DOHH2 (cell line): Measurements from ENCODE around the gene APOBEC3A.
A peak's percentile ranks its signal among the peaks of the same experiment; 100 is the strongest.

Experiments used
- H3F3A ChIP-seq: fragments of 200-600 bp; sonication (generic), shearing (Covaris generic); 2 replicates; pipeline ENCODE4 v1.6.0; 2016; ENCODE audit warnings: antibody characterized with exemption, mild to moderate bottlenecking; ENCODE audit not compliant: control insufficient read depth, insufficient read depth
- H3K27ac ChIP-seq: fragments of 200-600 bp; sonication (generic); 2 replicates; pipeline ENCODE4 v1.5.1; 2014; ENCODE audit warnings: low read depth, mild to moderate bottlenecking, low read length, moderate library complexity
- H3K27me3 ChIP-seq: fragments of 200-600 bp; sonication (generic); 2 replicates; pipeline ENCODE4 v1.6.1; 2014; ENCODE audit warnings: mild to moderate bottlenecking, low read length, mixed read lengths; ENCODE audit not compliant: control insufficient read depth
- H3K36me3 ChIP-seq: fragments of 200-600 bp; sonication (generic); 2 replicates; pipeline ENCODE4 v1.6.1; 2014; ENCODE audit warnings: mild to moderate bottlenecking, low read length, moderate library complexity, mixed read lengths; ENCODE audit not compliant: control insufficient read depth
- H3K4me1 ChIP-seq: fragments of 200-600 bp; sonication (generic); 2 replicates; pipeline ENCODE4 v1.6.1; 2014; ENCODE audit warnings: mild to moderate bottlenecking, low read length, mixed read lengths; ENCODE audit not compliant: control insufficient read depth
- H3K4me2 ChIP-seq: fragments of 200-600 bp; sonication (generic); 2 replicates; pipeline ENCODE4 v1.6.0; 2014; ENCODE audit warnings: mild to moderate bottlenecking, low read length, moderate library complexity
- H3K4me3 ChIP-seq: fragments of 200-600 bp; sonication (generic); 2 replicates; pipeline ENCODE4 v1.5.1; 2014; ENCODE audit warnings: mild to moderate bottlenecking, low read length, mixed read lengths
- H3K79me2 ChIP-seq: fragments of 200-600 bp; sonication (generic); 2 replicates; pipeline ENCODE4 v1.6.1; 2014; ENCODE audit warnings: mild to moderate bottlenecking, low read length, mixed read lengths; ENCODE audit not compliant: control insufficient read depth
- H3K9me2 ChIP-seq: fragments of 200-600 bp; sonication (generic); replicated peaks from 2 replicates; pipeline ENCODE4 v1.6.1; 2014; ENCODE audit warnings: mild to moderate bottlenecking, low read length, mixed read lengths; ENCODE audit not compliant: control insufficient read depth
- H3K9me3 ChIP-seq: fragments of 200-600 bp; sonication (generic); 2 replicates; pipeline ENCODE4 v1.6.1; 2014; ENCODE audit warnings: antibody characterized with exemption, low read length, mixed read lengths; ENCODE audit not compliant: control insufficient read depth, insufficient read depth
- H4K20me1 ChIP-seq: fragments of 200-600 bp; sonication (generic); 2 replicates; pipeline ENCODE4 v1.6.0; 2014; ENCODE audit warnings: low read depth, mild to moderate bottlenecking, antibody characterized with exemption, low read length, moderate library complexity; ENCODE audit not compliant: control insufficient read depth, insufficient read depth
- EZH2phosphoT487 ChIP-seq: fragments of 200-600 bp; sonication (generic); IDR thresholded peaks from 2 replicates; pipeline ENCODE4 v1.6.1; 2017; ENCODE audit warnings: borderline replicate concordance, mild to moderate bottlenecking, antibody characterized with exemption, low read length, moderate library complexity, mixed read lengths
- TF ChIP-seq, protein P1 (sequence below): fragments of 200-600 bp; sonication (generic); IDR thresholded peaks from one replicate; pipeline ENCODE4 v1.5.1; 2014; ENCODE audit warnings: antibody characterized with exemption, mild to moderate bottlenecking, low read depth, low read length; ENCODE audit not compliant: poor library complexity, severe bottlenecking

APOBEC3A gene

DNA sequence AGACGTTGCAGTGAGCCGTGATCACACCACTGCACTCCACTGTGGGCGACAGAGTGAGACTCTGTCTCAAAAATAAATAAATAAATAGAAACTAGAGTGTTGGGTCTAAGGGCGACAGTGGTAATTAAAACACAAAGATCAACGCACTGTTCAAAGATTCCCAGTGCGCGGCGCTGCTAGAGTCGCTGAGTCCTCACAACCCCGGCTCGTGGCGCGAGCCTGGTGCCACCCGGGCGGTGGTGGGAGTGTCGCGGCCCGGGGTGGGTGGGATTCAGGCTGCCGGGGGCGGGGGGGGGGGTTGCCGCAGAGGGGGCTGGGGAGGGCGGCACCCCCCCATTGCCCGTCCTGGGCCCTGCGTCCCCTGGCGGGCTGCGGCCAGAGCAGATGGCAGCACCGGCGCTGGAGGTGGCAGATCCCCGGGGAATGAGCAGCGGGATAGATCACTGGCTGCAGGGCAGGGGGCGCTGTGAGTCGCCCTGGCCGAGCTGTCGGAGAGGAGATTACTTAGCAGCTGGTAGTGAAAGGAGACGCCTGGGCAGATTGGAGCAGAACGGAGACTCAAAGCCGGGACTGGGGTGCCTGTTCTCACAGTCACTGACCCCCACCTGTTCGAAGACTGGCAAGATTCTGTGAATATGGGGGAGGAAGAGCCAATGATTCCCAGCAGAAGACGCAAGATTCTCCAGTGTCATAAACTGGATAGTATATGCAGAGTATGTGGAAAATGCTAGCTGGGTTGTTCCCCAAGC is 30.2 kb upstream of the APOBEC3A start:
- no peaks in the 10 kb centered on the region for H3F3A ChIP-seq
- no peaks in the 10 kb centered on the region for H3K9me2 ChIP-seq
- H3K79me2 ChIP-seq, result no peaks in the 10 kb centered on the region
- TF ChIP-seq EZH2phosphoT487, result no peak
- TF ChIP-seq, protein P1, sequence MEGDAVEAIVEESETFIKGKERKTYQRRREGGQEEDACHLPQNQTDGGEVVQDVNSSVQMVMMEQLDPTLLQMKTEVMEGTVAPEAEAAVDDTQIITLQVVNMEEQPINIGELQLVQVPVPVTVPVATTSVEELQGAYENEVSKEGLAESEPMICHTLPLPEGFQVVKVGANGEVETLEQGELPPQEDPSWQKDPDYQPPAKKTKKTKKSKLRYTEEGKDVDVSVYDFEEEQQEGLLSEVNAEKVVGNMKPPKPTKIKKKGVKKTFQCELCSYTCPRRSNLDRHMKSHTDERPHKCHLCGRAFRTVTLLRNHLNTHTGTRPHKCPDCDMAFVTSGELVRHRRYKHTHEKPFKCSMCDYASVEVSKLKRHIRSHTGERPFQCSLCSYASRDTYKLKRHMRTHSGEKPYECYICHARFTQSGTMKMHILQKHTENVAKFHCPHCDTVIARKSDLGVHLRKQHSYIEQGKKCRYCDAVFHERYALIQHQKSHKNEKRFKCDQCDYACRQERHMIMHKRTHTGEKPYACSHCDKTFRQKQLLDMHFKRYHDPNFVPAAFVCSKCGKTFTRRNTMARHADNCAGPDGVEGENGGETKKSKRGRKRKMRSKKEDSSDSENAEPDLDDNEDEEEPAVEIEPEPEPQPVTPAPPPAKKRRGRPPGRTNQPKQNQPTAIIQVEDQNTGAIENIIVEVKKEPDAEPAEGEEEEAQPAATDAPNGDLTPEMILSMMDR, result peak; percentile 27
- no peak overlapping the region for H3K27ac ChIP-seq
- peaks cover 10% of the 10 kb centered on the region; the same call in 1 of the 2 replicates for H3K27me3 ChIP-seq
- H3K9me3 ChIP-seq, result no peaks in the 10 kb centered on the region
- H3K4me2 ChIP-seq, result no peak overlapping the region
- no peaks in the 10 kb centered on the region for H3K36me3 ChIP-seq
- H3K4me1 ChIP-seq, result no peaks in the 10 kb centered on the region
- H4K20me1 ChIP-seq, result no peaks in the 10 kb centered on the region
- no peak overlapping the region for H3K4me3 ChIP-seq

DNA sequence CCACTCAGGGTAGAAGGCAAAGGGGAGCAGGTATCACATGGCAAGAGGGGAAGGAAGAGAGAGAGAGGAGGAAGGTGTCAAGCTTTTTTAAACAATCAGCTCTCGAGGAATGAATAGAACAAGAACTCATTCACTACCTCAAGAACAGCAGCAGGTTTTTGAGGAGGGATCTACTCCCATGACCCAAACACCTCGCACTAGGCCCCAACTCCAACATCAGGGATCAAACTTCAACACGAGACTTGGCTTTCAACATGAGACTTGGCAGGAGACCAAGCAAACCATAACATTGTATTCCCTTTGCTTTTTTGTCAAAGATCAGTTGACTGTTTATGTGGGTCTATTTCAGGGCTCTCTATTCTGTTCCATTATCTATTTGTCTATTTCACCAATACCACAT is 26.9 kb upstream of the APOBEC3A start:
- peaks cover 15% of the 10 kb centered on the region; the same call in 1 of the 2 replicates for H3K27me3 ChIP-seq
- no peaks in the 10 kb centered on the region for H3K36me3 ChIP-seq
- H3K4me3 ChIP-seq, result no peak overlapping the region
- no peaks in the 10 kb centered on the region for H3K79me2 ChIP-seq
- no peaks in the 10 kb centered on the region for H3K4me1 ChIP-seq
- H3F3A ChIP-seq, result no peaks in the 10 kb centered on the region
- no peaks in the 10 kb centered on the region for H3K9me3 ChIP-seq
- no peak for TF ChIP-seq EZH2phosphoT487
- TF ChIP-seq, protein P1, result no peak
- no peaks in the 10 kb centered on the region for H4K20me1 ChIP-seq
- no peak overlapping the region for H3K4me2 ChIP-seq
- H3K9me2 ChIP-seq, result no peaks in the 10 kb centered on the region
- no peak overlapping the region for H3K27ac ChIP-seq

DNA sequence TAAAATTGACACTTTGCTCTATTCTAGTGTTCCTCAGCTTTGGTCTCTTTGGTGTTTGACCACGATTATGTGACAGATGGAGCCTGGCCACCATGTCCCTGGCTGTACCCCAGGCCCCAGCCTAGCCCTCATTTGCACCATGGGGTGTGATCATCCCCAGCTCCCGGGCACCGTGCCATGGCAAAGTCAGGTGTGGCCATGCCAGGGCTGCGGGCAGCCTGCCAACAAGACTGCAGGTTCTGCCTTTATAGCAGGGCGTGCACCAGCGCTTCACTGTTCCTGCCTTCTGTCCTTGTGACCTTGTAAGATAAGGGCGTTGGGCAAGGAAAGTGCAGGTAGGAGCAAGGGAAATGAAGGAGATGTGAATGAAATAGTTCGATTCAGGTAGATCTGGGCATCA is 22.4 kb upstream of the APOBEC3A start:
- no peaks in the 10 kb centered on the region for H3K9me2 ChIP-seq
- TF ChIP-seq EZH2phosphoT487, result no peak
- TF ChIP-seq, protein P1, result no peak
- H3K4me1 ChIP-seq, result no peaks in the 10 kb centered on the region
- no peaks in the 10 kb centered on the region for H4K20me1 ChIP-seq
- no peaks in the 10 kb centered on the region for H3K36me3 ChIP-seq
- H3K79me2 ChIP-seq, result no peaks in the 10 kb centered on the region
- peaks cover 13% of the 10 kb centered on the region; the same call in 1 of the 2 replicates for H3K27me3 ChIP-seq
- H3K4me2 ChIP-seq, result no peak overlapping the region
- peaks cover 2% of the 10 kb centered on the region; the same call in 1 of the 2 replicates for H3F3A ChIP-seq
- H3K4me3 ChIP-seq, result no peak overlapping the region
- H3K9me3 ChIP-seq, result no peaks in the 10 kb centered on the region
- H3K27ac ChIP-seq, result no peak overlapping the region
